Endothelial cell of umbilical vein (primary cell): ENCODE results near the gene ANGPTL7.

Experiments
- POLR2A ChIP-seq: IDR thresholded peaks from 2 replicates; pipeline ENCODE4 v1.6.1; 2012; ENCODE audit warnings: low read depth, mild to moderate bottlenecking, control low read depth, low read length
- TF ChIP-seq, protein P1 (sequence below), 2 donors: IDR thresholded peaks; 1 replicate in 1 of 2; 2 replicates in 1 of 2; pipeline ENCODE4 v1.5.1; 2011; ENCODE audit warnings: low read length in 2 of 2, mild to moderate bottlenecking in 2 of 2, moderate library complexity in 2 of 2, control low read depth in 1 of 2, inconsistent platforms in 1 of 2, low read depth in 1 of 2; ENCODE audit not compliant: insufficient read depth in 1 of 2; ENCODE audit errors: extremely low read depth in 1 of 2

DNA sequence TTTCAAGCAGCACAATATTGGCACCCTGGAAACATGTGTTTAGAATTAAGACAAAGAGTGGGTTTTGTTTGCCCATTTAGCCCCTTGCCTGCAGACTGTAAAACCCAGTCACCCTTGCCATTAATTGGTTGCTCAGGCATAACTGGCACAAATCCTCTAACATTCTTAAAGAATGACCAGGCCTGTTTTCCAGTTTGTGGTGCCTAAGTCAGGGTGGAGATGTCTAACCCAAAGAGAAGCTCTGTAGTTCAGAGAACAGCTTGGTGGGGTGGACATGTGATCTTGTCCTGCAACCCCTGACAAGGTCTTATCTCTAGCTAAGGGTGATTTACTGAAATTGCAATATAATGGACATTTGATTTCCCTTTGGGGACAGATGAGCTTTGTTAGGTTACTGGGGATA lies 8.8 kb upstream of the ANGPTL7 start:
- TF ChIP-seq, protein P1, sequence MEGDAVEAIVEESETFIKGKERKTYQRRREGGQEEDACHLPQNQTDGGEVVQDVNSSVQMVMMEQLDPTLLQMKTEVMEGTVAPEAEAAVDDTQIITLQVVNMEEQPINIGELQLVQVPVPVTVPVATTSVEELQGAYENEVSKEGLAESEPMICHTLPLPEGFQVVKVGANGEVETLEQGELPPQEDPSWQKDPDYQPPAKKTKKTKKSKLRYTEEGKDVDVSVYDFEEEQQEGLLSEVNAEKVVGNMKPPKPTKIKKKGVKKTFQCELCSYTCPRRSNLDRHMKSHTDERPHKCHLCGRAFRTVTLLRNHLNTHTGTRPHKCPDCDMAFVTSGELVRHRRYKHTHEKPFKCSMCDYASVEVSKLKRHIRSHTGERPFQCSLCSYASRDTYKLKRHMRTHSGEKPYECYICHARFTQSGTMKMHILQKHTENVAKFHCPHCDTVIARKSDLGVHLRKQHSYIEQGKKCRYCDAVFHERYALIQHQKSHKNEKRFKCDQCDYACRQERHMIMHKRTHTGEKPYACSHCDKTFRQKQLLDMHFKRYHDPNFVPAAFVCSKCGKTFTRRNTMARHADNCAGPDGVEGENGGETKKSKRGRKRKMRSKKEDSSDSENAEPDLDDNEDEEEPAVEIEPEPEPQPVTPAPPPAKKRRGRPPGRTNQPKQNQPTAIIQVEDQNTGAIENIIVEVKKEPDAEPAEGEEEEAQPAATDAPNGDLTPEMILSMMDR (IDR thresholded peaks at IDR 0.05; ENCODE audit: extremely low read depth in 1 of 2, insufficient read depth in 1 of 2, low read depth in 1 of 2, low read length in 2 of 2), result no peak
- TF ChIP-seq POLR2A, result no peak
